NCI-H1436 (cell line): Measurements from ENCODE around the gene DFFB.
"Not testable (repeated sequence)": the region's sequence is repeated elsewhere in the genome, so short reads cannot be mapped to it uniquely, and the experiment has no call there.

Experiments used
- DNase-seq: peaks from one replicate; lab custom pipeline; 2025; lab: John Stamatoyannopoulos, UW

DFFB gene

GRCh38 chr1:3910049-3910731 lies 52.9 kb downstream of the DFFB start:
- peak; percentile 28 for DNase-seq

- DNase-seq: peak; percentile 87
Measured at GRCh38 chr1:3910857-3911845, 53.9 kb downstream of the DFFB start.

- DNase-seq: no peak
Measured at GRCh38 chr1:3911981-3912808, 54.9 kb downstream of the DFFB start.

- DNase-seq: no peak
Measured at GRCh38 chr1:3912809-3913685, 55.8 kb downstream of the DFFB start.

- DNase-seq: no peak
Measured at GRCh38 chr1:3914331-3914851, 57.1 kb downstream of the DFFB start.

GRCh38 chr1:3914911-3915310 lies 57.6 kb downstream of the DFFB start:
- DNase-seq: no peak

- DNase-seq: no peak
Measured at GRCh38 chr1:3915551-3916121, 58.4 kb downstream of the DFFB start.

- DNase-seq: no peak
Measured at GRCh38 chr1:3917761-3918160, 60.5 kb downstream of the DFFB start.

- not testable (repeated sequence) for DNase-seq
Measured at GRCh38 chr1:3918359-3918758, 61.1 kb downstream of the DFFB start.

GRCh38 chr1:3918966-3919611 lies 61.8 kb downstream of the DFFB start:
- no peak for DNase-seq

- no peak for DNase-seq
Measured at GRCh38 chr1:3919706-3920105, 62.4 kb downstream of the DFFB start.

- no peak for DNase-seq
Measured at GRCh38 chr1:3921765-3922164, 64.5 kb downstream of the DFFB start.

- peak; percentile 69 for DNase-seq
Measured at GRCh38 chr1:3922201-3922725, 65.0 kb downstream of the DFFB start.

GRCh38 chr1:3922851-3923250 lies 65.6 kb downstream of the DFFB start:
- DNase-seq: no peak

GRCh38 chr1:3923378-3924185 lies 66.3 kb downstream of the DFFB start:
- DNase-seq: no peak

- DNase-seq: no peak
Measured at GRCh38 chr1:3924186-3924824, 67.0 kb downstream of the DFFB start.

GRCh38 chr1:3924825-3925220 lies 67.5 kb downstream of the DFFB start:
- no peak for DNase-seq

- no peak for DNase-seq
Measured at GRCh38 chr1:3925256-3925655, 68.0 kb downstream of the DFFB start.

- DNase-seq: no peak
Measured at GRCh38 chr1:3925762-3926161, 68.5 kb downstream of the DFFB start.
